Thyroid gland (tissue), 4 donors: ENCODE measurements around the gene C19orf12. TPM values are rescaled to one million over a fixed set of nuclear protein-coding genes. Genes with fewer than 3 reads are reported as not detected.

Source experiments
- DNase-seq, 2 donors: peaks; one replicate each; pipeline ENCODE4 v3.0.0-alpha.2; 2019
- H3K27ac ChIP-seq, 3 donors: fragments of 200-600 bp; sonication (generic); 1 replicate in 2 of 3; 2 replicates in 1 of 3; pipeline ENCODE4 v1.5.1; 2016 to 2019; ENCODE audit warnings: mild to moderate bottlenecking in 1 of 3, moderate library complexity in 1 of 3
- H3K27me3 ChIP-seq: fragments of 200-600 bp; sonication (generic); one replicate; pipeline ENCODE4 v1.5.1; 2019
- H3K36me3 ChIP-seq, 2 donors: fragments of 200-600 bp; sonication (generic); one replicate each; pipeline ENCODE4 v1.5.1; 2016 to 2019
- H3K4me1 ChIP-seq, 2 donors: fragments of 200-600 bp; sonication (generic); one replicate each; pipeline ENCODE4 v1.5.1; 2017 to 2019
- H3K4me3 ChIP-seq, 3 donors: fragments of 200-600 bp; sonication (generic); replicated peaks in 1 of 3; 1 replicate in 2 of 3; 2 replicates in 1 of 3; pipeline ENCODE4 v1.5.1; 2016; ENCODE audit warnings: mild to moderate bottlenecking in 1 of 3
- H3K9me3 ChIP-seq: fragments of 200-600 bp; sonication (generic); one replicate; pipeline ENCODE4 v1.5.1; 2017
- POLR2A ChIP-seq, 2 donors: fragments of 450-650 bp; IDR thresholded peaks; one replicate each; pipeline ENCODE4 v1.6.1; 2017; ENCODE audit warnings: antibody characterized with exemption in 2 of 2, mild to moderate bottlenecking in 2 of 2, moderate library complexity in 1 of 2
- WGBS, 2 donors: methylation state at CpG; one replicate each; pipeline ENCODE4 v1.1.5; 2017; 5-methylcytosine and 5-hydroxymethylcytosine counted together
- intact Hi-C: fragments of 100-400 bp; cut with DNase I; formaldehyde crosslinking; loops from one replicate; pipeline ENCODE4 v1.15.1; 2023
- total RNA-seq, 4 donors: library from RNA; depleted of rRNA; stranded (reverse); fragments of >200 nt; gene quantifications; one replicate each; pipeline ENCODE4 v1.2.3, GENCODE V29; 2016
- TF ChIP-seq, protein P1 (sequence below), 6 experiments: fragments of 200-600 bp in 3 of 6; fragments of 450-650 bp in 3 of 6; sonication (generic) in 3 of 6; IDR thresholded peaks; one replicate each; pipeline ENCODE4 v1.5.1; 2016 to 2019; ENCODE audit warnings: antibody characterized with exemption in 6 of 6, mild to moderate bottlenecking in 2 of 6, inconsistent platforms in 1 of 6, moderate library complexity in 1 of 6

C19orf12 gene
- total RNA-seq, 4 donors from 2014 or later = 24.4 to 34.0 (median 31.9) TPM

DNA sequence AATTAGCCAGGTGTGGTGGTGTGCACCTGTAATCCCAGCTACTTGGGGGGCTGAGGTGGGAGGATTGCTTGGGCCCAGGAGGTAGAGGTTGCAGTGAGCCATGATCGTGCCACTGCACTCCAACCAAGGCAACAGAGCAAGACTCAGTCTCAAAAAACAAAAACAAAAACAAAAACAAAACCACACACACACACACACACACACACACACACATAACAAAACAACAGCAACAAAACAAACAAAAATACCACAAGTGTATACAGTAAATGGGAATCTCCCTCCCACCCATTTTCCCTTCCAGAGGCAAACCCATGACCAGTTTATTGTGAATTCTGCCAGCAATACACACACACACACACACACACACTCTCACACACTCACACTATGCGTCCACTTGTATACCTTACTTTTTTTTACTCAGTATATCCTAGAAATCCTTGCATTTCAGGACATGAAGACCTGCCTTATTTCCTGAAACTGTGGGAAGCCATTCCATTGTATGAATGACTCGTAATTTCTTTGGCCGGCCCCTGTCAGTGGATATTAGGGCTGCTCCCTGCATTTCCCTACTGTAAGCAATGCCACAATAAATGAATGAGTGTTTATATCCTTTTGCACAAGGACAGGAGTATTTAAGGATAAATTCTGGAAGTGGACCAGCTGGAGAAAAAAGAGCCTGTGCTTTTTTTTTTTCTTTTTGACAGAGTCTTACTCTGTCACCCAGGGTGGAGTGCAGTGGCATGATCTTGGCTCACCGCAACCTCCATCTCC lies 56.7 kb downstream of the C19orf12 start:
- intact Hi-C loops = loop anchor here (5.0 kb wide), 1 partner anchor 41 kb away; no protein-coding TSS in a partner anchor
- Histone ChIP-seq H3K4me3 (no peak overlapping the region), H3K4me1 (peaks cover 11 to 14% of the 10 kb centered on the region in 2 donors), H3K27ac (no peak overlapping the region), H3K27me3 (no peaks in the 10 kb centered on the region), H3K9me3 (no peaks in the 10 kb centered on the region), H3K36me3 (no peaks in the 10 kb centered on the region)
- no peak for TF ChIP-seq POLR2A (IDR thresholded peaks at IDR 0.05)
- TF ChIP-seq, protein P1, sequence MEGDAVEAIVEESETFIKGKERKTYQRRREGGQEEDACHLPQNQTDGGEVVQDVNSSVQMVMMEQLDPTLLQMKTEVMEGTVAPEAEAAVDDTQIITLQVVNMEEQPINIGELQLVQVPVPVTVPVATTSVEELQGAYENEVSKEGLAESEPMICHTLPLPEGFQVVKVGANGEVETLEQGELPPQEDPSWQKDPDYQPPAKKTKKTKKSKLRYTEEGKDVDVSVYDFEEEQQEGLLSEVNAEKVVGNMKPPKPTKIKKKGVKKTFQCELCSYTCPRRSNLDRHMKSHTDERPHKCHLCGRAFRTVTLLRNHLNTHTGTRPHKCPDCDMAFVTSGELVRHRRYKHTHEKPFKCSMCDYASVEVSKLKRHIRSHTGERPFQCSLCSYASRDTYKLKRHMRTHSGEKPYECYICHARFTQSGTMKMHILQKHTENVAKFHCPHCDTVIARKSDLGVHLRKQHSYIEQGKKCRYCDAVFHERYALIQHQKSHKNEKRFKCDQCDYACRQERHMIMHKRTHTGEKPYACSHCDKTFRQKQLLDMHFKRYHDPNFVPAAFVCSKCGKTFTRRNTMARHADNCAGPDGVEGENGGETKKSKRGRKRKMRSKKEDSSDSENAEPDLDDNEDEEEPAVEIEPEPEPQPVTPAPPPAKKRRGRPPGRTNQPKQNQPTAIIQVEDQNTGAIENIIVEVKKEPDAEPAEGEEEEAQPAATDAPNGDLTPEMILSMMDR (IDR thresholded peaks at IDR 0.05) = no peak
- 84 to 86% methylated on average over 5 of the region's 5 CpGs for WGBS, 2 donors
- no peak for DNase-seq

DNA sequence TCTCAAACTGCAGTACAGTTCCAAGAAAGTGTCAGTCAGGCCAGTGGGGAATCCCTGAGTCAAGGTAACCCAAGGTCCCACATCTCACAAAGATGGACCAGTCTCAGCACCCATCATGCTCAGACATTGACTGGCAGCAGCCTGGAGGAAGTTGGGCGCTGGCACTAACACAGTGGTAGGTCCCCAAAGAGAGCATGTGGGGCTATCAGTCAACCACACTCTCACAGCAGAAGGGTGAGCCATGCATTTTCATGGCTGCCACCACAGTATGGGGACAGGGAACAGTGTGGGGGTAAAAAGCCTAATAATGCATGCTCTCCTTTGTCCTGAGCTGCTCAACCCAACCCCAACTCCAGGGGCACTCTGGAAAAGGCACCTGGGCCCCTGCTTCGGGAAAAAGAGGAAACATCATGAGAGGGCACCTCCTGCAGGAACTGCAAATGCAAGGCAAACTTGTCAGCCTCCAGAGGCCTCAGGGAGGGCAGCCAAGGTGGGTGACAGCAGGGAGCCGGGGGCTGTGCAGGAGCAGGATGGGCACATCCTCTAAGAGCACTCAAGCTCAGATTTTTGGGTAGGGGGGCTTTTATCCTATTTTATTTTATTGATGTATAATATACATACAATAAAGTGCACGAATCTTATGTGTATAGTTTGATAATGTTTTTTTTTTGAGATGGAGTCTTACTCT lies 59.3 kb downstream of the C19orf12 start:
- TF ChIP-seq POLR2A (IDR thresholded peaks at IDR 0.05) = no peak
- TF ChIP-seq, protein P1 (IDR thresholded peaks at IDR 0.05) = no peak
- intact Hi-C loops = loop anchor here (5.0 kb wide), 1 partner anchor 38 kb away; no protein-coding TSS in a partner anchor
- H3K36me3 ChIP-seq = no peaks in the 10 kb centered on the region
- no peak for DNase-seq
- 67 to 83% methylated on average over 4 of the region's 4 CpGs for WGBS, 2 donors
- no peak overlapping the region for H3K4me3 ChIP-seq
- H3K4me1 ChIP-seq = no peaks in the 10 kb centered on the region
- no peak overlapping the region for H3K27ac ChIP-seq
- no peaks in the 10 kb centered on the region for H3K27me3 ChIP-seq
- H3K9me3 ChIP-seq = no peaks in the 10 kb centered on the region

DNA sequence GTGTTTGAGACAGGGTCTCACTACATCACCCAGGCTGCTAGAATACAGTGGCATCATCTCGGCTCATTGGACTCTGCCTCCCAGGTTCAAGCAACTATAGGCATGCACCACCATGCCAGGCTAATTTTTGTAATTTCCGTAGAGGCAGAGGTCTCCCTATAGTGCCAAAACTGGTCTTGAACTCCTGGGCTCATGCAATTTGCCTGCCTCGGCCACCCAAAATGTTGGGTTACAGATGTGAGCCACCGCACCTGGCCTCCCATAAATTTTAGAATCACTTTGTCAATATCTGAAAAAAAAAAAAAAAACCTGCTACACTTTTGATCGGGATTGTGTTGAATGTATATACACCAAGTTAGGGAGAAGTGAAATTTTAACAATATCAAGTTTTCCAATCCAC lies 61.7 kb downstream of the C19orf12 start:
- Histone ChIP-seq H3K4me1 (no peaks in the 10 kb centered on the region), H3K9me3 (no peaks in the 10 kb centered on the region), H3K27me3 (no peaks in the 10 kb centered on the region), H3K27ac (no peak overlapping the region), H3K36me3 (no peaks in the 10 kb centered on the region), H3K4me3 (no peak overlapping the region)
- intact Hi-C loops = no loop called here
- TF ChIP-seq POLR2A (IDR thresholded peaks at IDR 0.05) = no peak
- TF ChIP-seq, protein P1 (IDR thresholded peaks at IDR 0.05) = no peak
- WGBS, 2 donors = 87 to 92% methylated on average over 5 of the region's 5 CpGs
- DNase-seq = no peak

DNA sequence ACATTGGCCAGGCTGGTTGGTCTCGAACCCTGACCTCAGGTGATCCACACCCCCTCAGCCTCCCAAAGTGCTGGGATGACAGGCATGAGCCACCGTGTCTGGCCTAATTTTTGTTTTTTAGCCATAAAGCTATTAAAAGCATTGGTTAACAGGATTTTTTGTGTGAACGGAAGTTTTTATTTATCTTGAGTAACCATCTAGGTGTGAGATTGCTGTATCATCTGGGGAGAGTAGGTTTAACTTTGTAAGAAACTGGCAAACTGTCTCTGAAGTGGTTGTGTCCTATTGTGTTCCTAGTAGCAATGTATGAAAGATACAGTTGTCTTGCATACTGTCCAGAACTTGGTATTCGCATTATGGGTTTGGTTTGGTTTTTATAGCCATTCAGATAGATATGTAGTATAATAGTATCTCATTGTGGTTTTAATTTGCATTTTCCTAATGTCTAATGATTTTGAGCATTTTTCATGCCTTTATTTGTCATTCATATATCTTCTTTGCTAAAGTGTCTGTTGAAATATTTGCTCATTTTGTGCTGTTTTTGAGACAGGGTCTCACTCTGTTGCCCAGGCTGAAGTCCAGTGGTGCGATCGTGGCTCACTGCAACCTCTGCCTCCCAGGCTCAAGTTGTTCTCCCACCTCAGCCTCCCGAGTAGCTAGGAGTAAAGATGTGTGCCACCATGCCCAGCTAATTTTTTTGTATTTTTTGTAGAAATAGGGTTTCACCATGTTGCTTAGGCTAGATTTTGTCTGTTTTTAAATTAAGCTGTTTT lies 63.3 kb downstream of the C19orf12 start:
- TF ChIP-seq, protein P1 (IDR thresholded peaks at IDR 0.05) = no peak
- no peak for TF ChIP-seq POLR2A (IDR thresholded peaks at IDR 0.05)
- intact Hi-C loops = no loop called here
- Histone ChIP-seq H3K4me1 (no peaks in the 10 kb centered on the region), H3K4me3 (no peak overlapping the region), H3K27me3 (no peaks in the 10 kb centered on the region), H3K36me3 (no peaks in the 10 kb centered on the region), H3K9me3 (no peaks in the 10 kb centered on the region), H3K27ac (no peak overlapping the region)
- DNase-seq = no peak
- 90 to 91% methylated on average over 7 of the region's 7 CpGs for WGBS, 2 donors
